Heart left ventricle (tissue), 16 donors: Measurements from ENCODE around the gene IGSF8. TPM values are rescaled to one million over a fixed set of nuclear protein-coding genes. Genes with fewer than 3 reads are reported as not detected.

ENCODE experiments used
- ATAC-seq, 4 donors: fragments of 200-7000 bp; cut with Tn5 transposase; one replicate each; pipeline ENCODE4 v1.9.1; 2020 to 2022; ENCODE audit warnings: moderate library complexity in 4 of 4, mild to moderate bottlenecking in 3 of 4, moderate number of reproducible peaks in 1 of 4
- DNase-seq, 5 donors: peaks; one replicate each; pipeline ENCODE4 v3.0.0-alpha.2; 2020
- H3K27ac ChIP-seq, 12 donors: fragments of 200-600 bp; sonication (generic) in 4 of 12; one replicate each; pipeline versions ENCODE4 v1.5.0 to v1.8.0; 2016 to 2022; ENCODE audit warnings: mild to moderate bottlenecking in 2 of 12
- H3K27me3 ChIP-seq, 9 donors: fragments of 200-600 bp; sonication (generic) in 2 of 9; one replicate each; pipeline versions ENCODE4 v1.5.1 to v1.8.0; 2016 to 2022; ENCODE audit warnings: mild to moderate bottlenecking in 3 of 9
- H3K36me3 ChIP-seq, 9 donors: fragments of 200-600 bp; sonication (generic) in 2 of 9; one replicate each; pipeline versions ENCODE4 v1.5.0 to v1.8.0; 2018 to 2022; ENCODE audit warnings: mild to moderate bottlenecking in 2 of 9
- H3K4me1 ChIP-seq, 12 donors: fragments of 200-600 bp; sonication (generic) in 4 of 12; one replicate each; pipeline versions ENCODE4 v1.5.0 to v1.8.0; 2016 to 2022; ENCODE audit warnings: mild to moderate bottlenecking in 3 of 12
- H3K4me3 ChIP-seq, 12 donors: fragments of 200-600 bp; sonication (generic) in 4 of 12; one replicate each; pipeline versions ENCODE4 v1.5.0 to v1.8.0; 2017 to 2022; ENCODE audit warnings: mild to moderate bottlenecking in 9 of 12, moderate library complexity in 4 of 12
- H3K9me3 ChIP-seq, 12 donors: fragments of 200-600 bp; sonication (generic) in 4 of 12; one replicate each; pipeline versions ENCODE4 v1.5.0 to v1.8.0; 2016 to 2022; ENCODE audit warnings: mild to moderate bottlenecking in 1 of 12
- CTCF ChIP-seq, 12 donors: fragments of 200-600 bp; sonication (generic) in 4 of 12; IDR thresholded peaks; one replicate each; pipeline versions ENCODE4 v1.5.0 to v1.8.0; 2018 to 2022; ENCODE audit warnings: antibody characterized with exemption in 12 of 12, mild to moderate bottlenecking in 5 of 12
- POLR2A ChIP-seq, 2 donors: fragments of 450-650 bp; IDR thresholded peaks; one replicate each; pipeline ENCODE4 v1.6.1; 2017; ENCODE audit warnings: antibody characterized with exemption in 2 of 2, mild to moderate bottlenecking in 2 of 2, moderate library complexity in 2 of 2
- WGBS, 4 donors: extraction: QIAGEN DNeasy Blood & Tissue Kit in 2 of 4; methylation state at CpG; one replicate each; pipeline versions ENCODE4 v1.1.5 to v1.1.7; 2013 to 2018; 5-methylcytosine and 5-hydroxymethylcytosine counted together
- intact Hi-C, 10 donors: fragments of 100-400 bp; cut with DNase I; formaldehyde crosslinking; loops; one replicate each; pipeline versions ENCODE4 v1.11.1 to v1.14.2; 2022
- polyA plus RNA-seq, 2 donors: library from polyadenylated mRNA; stranded (reverse); fragments of 200-250 nt; gene quantifications; one replicate each; pipeline ENCODE4 v1.2.3, GENCODE V29; 2013
- total RNA-seq, 9 donors: library from RNA; depleted of rRNA in 2 of 9; stranded (reverse); fragments of >200 nt in 2 of 9; fragmentation: NEBNext Ultra II Directional in 3 of 9; extraction: Animal tissue kit (Norgen Biotek cat#: 25700) in 3 of 9; gene quantifications; one replicate each; pipeline versions ENCODE4 v1.1.0 to v1.2.4, GENCODE V29; 2016 to 2023
- donor health status: ischemic (EF 13 %, LVEDD 7.1; RV severe dilation, severe dysfunction).
- donor health status: healthy with polysubstance abuse.
- donor health status: DM: no; HTN: yes; CAD: no.
- donor health status: DM: no; HTN: no; CAD: no.
- donor health status: ischemic (EF 25% LVEDD 6.9; RV normal size, moderate dysfunction).
- donor health status: ischemic (EF 25% LVEDD 5.7; RV mildly dilated, moderate dysfunction).
- donor health status: healthy.
- donor health status: DM: yes; HTN: yes; CAD: no.
- donor health status: ischemic (EF 35%, LVEDD 5.7; RV mildly dilated, moderate dysfunction).
- donor health status: nonischemic (EF 11% LVEDD 7.7; RV severe dilation, severe dysfunction).
- donor health status: DM: yes; HTN: yes; CAD: no.
- donor health status: PGD.
- donor health status: ischemic (EF 29% LVEDD 5.4; RV normal size, mild dysfunction).
- donor health status: nonischemic (EF 23%, LVEDD 6.1; RV moderate dilation, normal function).

The IGSF8 gene
- total and polyA plus RNA-seq, 11 donors, result 15.0 to 49.3 (median 24.8) TPM

- H3K36me3 ChIP-seq, result peaks cover 0 to 11% (median 0%) of the 10 kb centered on the region in 9 donors
- DNase-seq (no peak), ATAC-seq (no peak)
- TF ChIP-seq POLR2A (IDR thresholded peaks at IDR 0.05), result no peak
- no peak for TF ChIP-seq CTCF (IDR thresholded peaks at IDR 0.05)
- WGBS, 4 donors, result 69 to 82% (median 76%) methylated on average over 30 of the region's 30 CpGs
- no peak overlapping the region for H3K4me3 ChIP-seq
- peaks cover 0 to 18% (median 4%) of the 10 kb centered on the region in 12 donors for H3K4me1 ChIP-seq
- no peaks in the 10 kb centered on the region for H3K9me3 ChIP-seq
- H3K27ac ChIP-seq, result no peak overlapping the region
- H3K27me3 ChIP-seq, result peaks cover 0 to 50% (median 30%) of the 10 kb centered on the region in 9 donors
- intact Hi-C loops, result loop anchor here in 7 of 10 donors (2.0 to 10.0 kb wide), 4 partner anchors 38 to 292 kb away; no protein-coding TSS in a partner anchor
Measured at GRCh38 chr1:160084771-160085321, 13.6 kb downstream of the IGSF8 start.

- peaks cover 0 to 57% (median 30%) of the 10 kb centered on the region in 9 donors for H3K27me3 ChIP-seq
- peak; percentile 21 to 70 (median 61) for ATAC-seq
- WGBS, 4 donors, result 17 to 25% (median 20%) methylated on average over 21 to 96 of the region's 96 CpGs
- intact Hi-C loops, result loop anchor here in 5 of 10 donors (2.0 to 10.0 kb wide), 4 partner anchors 21 to 291 kb away; no protein-coding TSS in a partner anchor
- H3K9me3 ChIP-seq, result no peaks in the 10 kb centered on the region
- peaks cover 0 to 18% (median 4%) of the 10 kb centered on the region in 12 donors for H3K4me1 ChIP-seq
- peaks cover 0 to 5% (median 0%) of the 10 kb centered on the region in 9 donors for H3K36me3 ChIP-seq
- TF ChIP-seq POLR2A (IDR thresholded peaks at IDR 0.05), result no peak
- TF ChIP-seq CTCF (IDR thresholded peaks at IDR 0.05), result peak; percentile 38 to 79 (median 60)
- peak in 4 of 5 donors; percentile 44 to 81 (median 66) for DNase-seq
- H3K27ac ChIP-seq, result no peak overlapping the region
- H3K4me3 ChIP-seq, result peak overlapping the region; percentile 16 to 55 (median 44)
Measured at GRCh38 chr1:160083968-160084770, 14.2 kb downstream of the IGSF8 start.

DNA sequence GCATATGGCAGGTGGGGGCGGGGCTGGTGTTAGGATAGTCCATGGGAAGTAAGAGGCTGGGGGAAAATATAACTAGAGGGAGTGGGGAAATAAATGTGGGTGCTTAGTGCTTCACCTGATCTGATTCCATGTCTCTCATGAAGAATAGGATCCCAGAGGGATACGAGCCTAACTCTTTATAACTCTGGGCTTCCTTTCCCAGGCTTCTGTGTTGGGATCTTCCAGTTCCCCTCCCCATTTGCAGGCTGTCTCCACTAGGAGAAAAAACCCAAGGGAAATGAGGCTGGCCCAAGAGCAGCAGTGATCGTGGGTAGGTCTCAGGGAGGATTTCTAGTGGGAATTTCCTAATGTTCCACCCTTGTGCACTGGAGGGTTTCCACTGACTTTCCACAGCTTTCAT, 15.5 kb downstream of the IGSF8 start:
- TF ChIP-seq CTCF (IDR thresholded peaks at IDR 0.05), result no peak
- TF ChIP-seq POLR2A (IDR thresholded peaks at IDR 0.05), result no peak
- Histone ChIP-seq H3K27me3 (peaks cover 0 to 69% (median 32%) of the 10 kb centered on the region in 9 donors), H3K4me3 (no peak overlapping the region), H3K36me3 (no peaks in the 10 kb centered on the region), H3K27ac (no peak overlapping the region), H3K9me3 (no peaks in the 10 kb centered on the region), H3K4me1 (peaks cover 0 to 18% (median 4%) of the 10 kb centered on the region in 12 donors)
- WGBS, 4 donors, result 57 to 61% (median 59%) methylated on average over 3 of the region's 3 CpGs
- intact Hi-C loops, result loop anchor here in 4 of 10 donors (2.0 to 10.0 kb wide), 3 partner anchors 20 to 292 kb away; no protein-coding TSS in a partner anchor
- no peak for DNase-seq
- no peak for ATAC-seq

DNA sequence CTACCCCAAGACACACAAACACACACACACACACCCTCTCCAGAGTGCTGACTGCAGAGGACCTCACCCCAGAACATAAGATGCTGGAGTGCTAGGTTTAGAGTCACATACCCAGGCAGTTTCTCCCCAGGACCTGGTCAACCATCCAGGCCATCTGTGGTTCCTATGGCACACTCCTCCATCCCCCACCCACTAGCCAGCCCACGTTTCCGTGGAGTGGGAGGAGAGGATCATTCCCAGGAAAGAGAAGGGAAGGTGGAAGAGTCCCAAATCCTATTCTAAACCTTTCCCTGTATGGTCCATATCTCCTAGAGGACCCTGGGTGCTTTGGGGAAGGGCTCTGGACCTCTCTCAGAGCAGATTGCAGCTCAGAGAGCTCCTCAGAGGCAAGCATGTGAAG, 15.9 kb downstream of the IGSF8 start:
- Histone ChIP-seq H3K4me1 (peaks cover 0 to 18% (median 4%) of the 10 kb centered on the region in 12 donors), H3K36me3 (no peaks in the 10 kb centered on the region), H3K27me3 (peaks cover 0 to 70% (median 32%) of the 10 kb centered on the region in 9 donors), H3K27ac (no peak overlapping the region), H3K9me3 (no peaks in the 10 kb centered on the region), H3K4me3 (no peak overlapping the region)
- ATAC-seq, result no peak
- no peak for DNase-seq
- TF ChIP-seq POLR2A (IDR thresholded peaks at IDR 0.05) (no peak), CTCF (IDR thresholded peaks at IDR 0.05) (no peak)
- intact Hi-C loops, result loop anchor here in 4 of 10 donors (2.0 to 10.0 kb wide), 3 partner anchors 20 to 292 kb away; no protein-coding TSS in a partner anchor
- 48 to 59% (median 58%) methylated on average over 2 of the region's 2 CpGs for WGBS, 4 donors
